Keratinocyte (primary cell): Measurements from ENCODE around the gene TNS3. TPM values are rescaled to one million over a fixed set of nuclear protein-coding genes. Genes with fewer than 3 reads are reported as not detected.
A peak's percentile ranks its signal among the peaks of the same experiment; 100 is the strongest.

Source experiments
- DNase-seq: peaks from one replicate; pipeline ENCODE4 v3.0.0-alpha.2; 2011; ENCODE audit warnings: low read depth, missing footprints, low spot score
- FAIRE-seq: peaks from 2 replicates; lab custom pipeline; 2011; peaks lifted over from hg19 to GRCh38; lab: Jason Lieb, UNC
- H2AFZ ChIP-seq: 2 replicates; pipeline ENCODE4 v1.6.0; 2012; ENCODE audit warnings: low read length, control low read depth, inconsistent platforms; ENCODE audit not compliant: control insufficient read depth
- H3K27ac ChIP-seq: 2 replicates; pipeline ENCODE4 v1.5.1; 2011; ENCODE audit warnings: low read length; ENCODE audit not compliant: control insufficient read depth, insufficient read depth
- H3K27me3 ChIP-seq: 3 replicates; pipeline ENCODE4 v1.6.0; 2011; ENCODE audit warnings: low read length; ENCODE audit not compliant: control insufficient read depth, insufficient read depth; ENCODE audit errors: extremely low read depth
- H3K36me3 ChIP-seq, 2 experiments: 2 replicates in 1 of 2; 3 replicates in 1 of 2; pipeline ENCODE4 v1.5.1; 2011; ENCODE audit warnings: low read length in 2 of 2, mild to moderate bottlenecking in 1 of 2; ENCODE audit not compliant: control insufficient read depth in 2 of 2, insufficient read depth in 2 of 2; ENCODE audit errors: extremely low read depth in 1 of 2
- H3K4me1 ChIP-seq: 3 replicates; pipeline ENCODE4 v1.5.1; 2011; ENCODE audit warnings: low read length; ENCODE audit not compliant: control insufficient read depth, insufficient read depth; ENCODE audit errors: extremely low read depth
- H3K4me2 ChIP-seq: 3 replicates; pipeline ENCODE4 v1.6.0; 2011; ENCODE audit warnings: low read depth, low read length; ENCODE audit not compliant: control insufficient read depth, insufficient read depth; ENCODE audit errors: extremely low read depth
- H3K4me3 ChIP-seq, 3 experiments: fragments of 200-600 bp in 1 of 3; sonication (generic) in 1 of 3; 2 replicates in 2 of 3; 3 replicates in 1 of 3; pipeline ENCODE4 v1.5.1; 2011 to 2016; ENCODE audit warnings: low read length in 3 of 3, mild to moderate bottlenecking in 3 of 3, control low read depth in 2 of 3, inconsistent platforms in 1 of 3, low read depth in 1 of 3, mixed read lengths in 1 of 3, mixed run types in 1 of 3, moderate library complexity in 1 of 3; ENCODE audit not compliant: control insufficient read depth in 2 of 3, insufficient read depth in 2 of 3; ENCODE audit errors: extremely low read depth in 1 of 3
- H3K79me2 ChIP-seq: 2 replicates; pipeline ENCODE4 v1.6.0; 2012; ENCODE audit warnings: low read length; ENCODE audit not compliant: control insufficient read depth, insufficient read depth
- H3K9ac ChIP-seq: 3 replicates; pipeline ENCODE4 v1.6.0; 2011; ENCODE audit warnings: low read length; ENCODE audit not compliant: control insufficient read depth, insufficient read depth; ENCODE audit errors: extremely low read depth
- H3K9me1 ChIP-seq: 3 replicates; pipeline ENCODE4 v1.6.0; 2011; ENCODE audit warnings: low read length; ENCODE audit not compliant: control insufficient read depth, insufficient read depth; ENCODE audit errors: extremely low read depth
- H3K9me3 ChIP-seq: 2 replicates; pipeline ENCODE4 v1.5.1; 2012; ENCODE audit warnings: low read depth, low read length; ENCODE audit not compliant: control insufficient read depth
- H4K20me1 ChIP-seq: 3 replicates; pipeline ENCODE4 v1.6.0; 2011; ENCODE audit warnings: low read length; ENCODE audit not compliant: control insufficient read depth, insufficient read depth; ENCODE audit errors: extremely low read depth
- CTCF ChIP-seq, 3 experiments: IDR thresholded peaks in 1 of 3; conservative IDR thresholded peaks in 1 of 3; optimal IDR thresholded peaks in 1 of 3; 2 replicates in 2 of 3; 3 replicates in 1 of 3; pipeline versions ENCODE3 to v1.5.1; 2011; ENCODE audit warnings: low read length in 3 of 3, mild to moderate bottlenecking in 3 of 3, moderate library complexity in 2 of 3, control low read depth in 1 of 3, inconsistent platforms in 1 of 3; ENCODE audit not compliant: insufficient read depth in 2 of 3; ENCODE audit errors: extremely low read depth in 1 of 3
- EZH2 ChIP-seq: IDR thresholded peaks from one replicate; pipeline ENCODE4 v1.6.1; 2012; ENCODE audit warnings: inconsistent platforms, mild to moderate bottlenecking, low read length, moderate library complexity
- dilution Hi-C: fragments of 300-500 bp; cut with MboI; formaldehyde crosslinking; loops from one replicate; pipeline ENCODE4 v1.7.0; 2020; ENCODE audit warnings: low sequenced_read_pairs; ENCODE audit not compliant: extremely low pct_ligation_motif_present
- polyA plus RNA-seq, 5 experiments: library from polyadenylated mRNA; depleted of rRNA in 3 of 5; stranded (reverse) in 3 of 5; stranded (forward) in 1 of 5; unstranded in 1 of 5; fragments of >200 nt; gene quantifications; 1 replicate in 1 of 5; 2 replicates in 3 of 5; 3 replicates in 1 of 5; pipeline versions ENCODE4 v1.2.1 to v1.2.3, GENCODE V29; 2011 to 2012; ENCODE audit warnings: missing spikeins in 2 of 5, low read depth in 1 of 5, low replicate concordance in 1 of 5

TNS3 gene
- polyA plus RNA-seq, 1 donor (not counting 4 experiments of a cell fraction or from before 2014, with no cell fraction given), result 3.9 TPM

DNA sequence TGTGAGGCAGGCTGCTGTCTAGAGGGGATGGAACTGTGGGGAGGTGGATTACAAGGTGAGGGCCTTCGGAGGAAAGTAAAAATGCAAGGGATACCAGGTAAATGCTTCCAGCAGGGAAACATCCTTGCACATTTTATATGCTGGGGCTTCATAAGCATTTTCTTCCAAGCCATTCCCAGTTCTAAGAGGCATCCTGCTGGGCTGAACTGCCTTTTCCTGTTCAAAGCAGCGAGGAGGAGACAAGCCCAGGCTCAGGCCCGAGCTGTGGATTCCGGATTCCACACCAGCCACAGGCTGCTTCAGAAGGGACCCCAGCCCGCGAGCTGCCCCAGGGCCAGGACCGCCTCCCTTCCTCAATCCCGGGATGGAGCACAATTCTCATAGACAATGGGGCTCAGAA lies 249.7 kb downstream of the TNS3 start:
- Histone ChIP-seq H3K27me3 (no peaks in the 10 kb centered on the region), H3K36me3 (no peaks in the 10 kb centered on the region), H3K79me2 (no peaks in the 10 kb centered on the region), H4K20me1 (no peaks in the 10 kb centered on the region), H3K4me1 (peaks cover 59% of the 10 kb centered on the region), H3K9me3 (no peaks in the 10 kb centered on the region), H2AFZ (no peak overlapping the region), H3K27ac (no peak overlapping the region), H3K4me2 (peak overlapping the region; percentile 42), H3K9ac (no peak overlapping the region), H3K4me3 (no peak overlapping the region), H3K9me1 (peaks cover 4% of the 10 kb centered on the region)
- FAIRE-seq (peak; percentile 75), DNase-seq (no peak)
- TF ChIP-seq CTCF (optimal IDR thresholded peaks at IDR 0.05 in 1 of 3, IDR thresholded peaks at IDR 0.05 in 1 of 3, conservative IDR thresholded peaks at IDR 0.05 in 1 of 3; ENCODE audit: extremely low read depth in 1 of 3, insufficient read depth in 2 of 3, low read length in 3 of 3) (no peak), EZH2 (no peak)
- dilution Hi-C loops, result no loop called here

DNA sequence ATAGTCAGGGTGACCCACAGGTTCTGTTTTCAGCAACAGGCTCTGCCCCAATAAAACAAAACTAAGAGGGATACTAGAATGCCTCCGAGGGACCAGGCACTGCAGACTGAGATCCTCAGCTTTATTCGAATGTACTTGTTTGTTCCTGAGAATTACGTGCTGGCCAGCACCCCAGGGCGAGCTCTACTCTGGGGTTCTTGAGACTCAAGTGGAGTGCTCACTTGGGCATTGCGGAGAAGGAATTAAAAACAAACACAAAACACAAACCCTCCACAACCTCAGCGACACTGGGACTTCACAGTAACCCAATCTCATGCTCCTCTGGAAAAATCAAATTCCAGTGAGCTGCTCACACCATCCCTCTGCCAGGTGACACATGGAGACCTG lies 250.7 kb downstream of the TNS3 start:
- no peaks in the 10 kb centered on the region for H3K79me2 ChIP-seq
- peaks cover 59% of the 10 kb centered on the region for H3K4me1 ChIP-seq
- H3K27ac ChIP-seq, result no peak overlapping the region
- DNase-seq, result no peak
- dilution Hi-C loops, result no loop called here
- H4K20me1 ChIP-seq, result no peaks in the 10 kb centered on the region
- no peak for FAIRE-seq
- H3K27me3 ChIP-seq, result no peaks in the 10 kb centered on the region
- H3K9me3 ChIP-seq, result no peaks in the 10 kb centered on the region
- no peaks in the 10 kb centered on the region for H3K9me1 ChIP-seq
- H3K9ac ChIP-seq, result no peak overlapping the region
- TF ChIP-seq EZH2, result no peak
- no peak for TF ChIP-seq CTCF (optimal IDR thresholded peaks at IDR 0.05 in 1 of 3, IDR thresholded peaks at IDR 0.05 in 1 of 3, conservative IDR thresholded peaks at IDR 0.05 in 1 of 3; ENCODE audit: extremely low read depth in 1 of 3, insufficient read depth in 2 of 3, low read length in 3 of 3)
- no peaks in the 10 kb centered on the region for H3K36me3 ChIP-seq
- no peak overlapping the region for H3K4me2 ChIP-seq
- H2AFZ ChIP-seq, result no peak overlapping the region
- no peak overlapping the region for H3K4me3 ChIP-seq
